Activated CD4-positive, alpha-beta T cell treated with anti-CD3 and anti-CD28 coated beads, Interleukin-2, amount 10 ng/mL, durations not matched to agents 7 days and 5 days (primary cell): ENCODE data around the gene MCCD1. TPM values are rescaled to one million over a fixed set of nuclear protein-coding genes. Genes with fewer than 3 reads are reported as not detected.

Experiments used
- CTCF ChIA-PET: fragments of 350-600 bp; sonication (Branson Sonifier 250); formaldehyde crosslinking; loops from one replicate; lab custom pipeline; 2021; ENCODE audit warnings: antibody characterized with exemption; lab: Charles Lee
- POLR2A ChIA-PET: fragments of 350-600 bp; sonication (Branson Sonifier 250); formaldehyde crosslinking; loops from one replicate; lab custom pipeline; 2021; ENCODE audit warnings: antibody characterized with exemption; lab: Charles Lee
- DNase-seq: peaks from one replicate; pipeline ENCODE4 v3.0.0-alpha.2; 2020
- H3K27ac Mint-ChIP-seq: one replicate; pipeline ENCODE4 v1.8.0; 2021; ENCODE audit warnings: mild to moderate bottlenecking, moderate library complexity, mixed read lengths
- H3K27me3 Mint-ChIP-seq: one replicate; pipeline ENCODE4 v1.8.0; 2021; ENCODE audit warnings: mixed read lengths
- H3K36me3 Mint-ChIP-seq: one replicate; pipeline ENCODE4 v1.8.0; 2021; ENCODE audit warnings: low read depth, mixed read lengths
- H3K4me1 Mint-ChIP-seq: one replicate; pipeline ENCODE4 v1.8.0; 2021; ENCODE audit warnings: mixed read lengths
- H3K4me3 Mint-ChIP-seq: one replicate; pipeline ENCODE4 v1.8.0; 2021; ENCODE audit warnings: mild to moderate bottlenecking, moderate library complexity, mixed read lengths
- H3K9me3 Mint-ChIP-seq: one replicate; pipeline ENCODE4 v1.8.0; 2021; ENCODE audit warnings: mixed read lengths
- total RNA-seq, 2 experiments: library from RNA; stranded (reverse); gene quantifications; one replicate each; pipeline ENCODE4 v1.2.3, GENCODE V29; 2021

MCCD1 gene
- total RNA-seq, 2 experiments from 2014 or later, result not detected

GRCh38 chr6:31525553-31525931 is 3.2 kb upstream of the MCCD1 start:
- ChIA-PET POLR2A (no interaction called here), CTCF (no interaction called here)
- Mint-ChIP-seq H3K4me3 (no peak overlapping the region), H3K9me3 (no peaks in the 10 kb centered on the region), H3K4me1 (peaks cover 3% of the 10 kb centered on the region), H3K36me3 (peaks cover 13% of the 10 kb centered on the region), H3K27me3 (peaks cover 11% of the 10 kb centered on the region), H3K27ac (no peak overlapping the region)
- no peak for DNase-seq

GRCh38 chr6:31525932-31526591 is 2.7 kb upstream of the MCCD1 start:
- Mint-ChIP-seq H3K9me3 (no peaks in the 10 kb centered on the region), H3K27ac (no peak overlapping the region), H3K27me3 (peaks cover 9% of the 10 kb centered on the region), H3K4me3 (no peak overlapping the region), H3K36me3 (peaks cover 18% of the 10 kb centered on the region), H3K4me1 (peaks cover 3% of the 10 kb centered on the region)
- ChIA-PET POLR2A (no interaction called here), CTCF (no interaction called here)
- DNase-seq, result no peak

GRCh38 chr6:31528307-31528777 is 420 bp upstream of the MCCD1 start:
- peaks cover 4% of the 10 kb centered on the region for H3K4me1 Mint-ChIP-seq
- POLR2A ChIA-PET, result no interaction called here
- CTCF ChIA-PET, result interaction anchor here (0.8 to 2.7 kb wide), 4 partner anchors 10 to 86 kb away, joined by 3 to 14 read pairs (median 4); partner anchors contain the start of gene DDX39B
- no peaks in the 10 kb centered on the region for H3K9me3 Mint-ChIP-seq
- H3K36me3 Mint-ChIP-seq, result peaks cover 34% of the 10 kb centered on the region
- no peak for DNase-seq
- no peak overlapping the region for H3K4me3 Mint-ChIP-seq
- H3K27me3 Mint-ChIP-seq, result no peaks in the 10 kb centered on the region
- H3K27ac Mint-ChIP-seq, result no peak overlapping the region

- DNase-seq, result no peak
- H3K9me3 Mint-ChIP-seq, result no peaks in the 10 kb centered on the region
- no peaks in the 10 kb centered on the region for H3K27me3 Mint-ChIP-seq
- ChIA-PET POLR2A (interaction anchor here (0.7 kb wide), 1 partner anchor 11 kb away, joined by 3 read pairs; no protein-coding TSS in a partner anchor), CTCF (interaction anchor here (1.0 to 2.7 kb wide), 2 partner anchors 11 to 13 kb away, joined by 5 to 14 read pairs; partner anchors contain the start of gene DDX39B)
- peaks cover 45% of the 10 kb centered on the region for H3K36me3 Mint-ChIP-seq
- H3K27ac Mint-ChIP-seq, result no peak overlapping the region
- H3K4me1 Mint-ChIP-seq, result peaks cover 8% of the 10 kb centered on the region
- H3K4me3 Mint-ChIP-seq, result no peak overlapping the region
These were observed 778 bp downstream of the MCCD1 start for GRCh38 chr6:31529329-31530150.

GRCh38 chr6:31530659-31531058 is 1.9 kb downstream of the MCCD1 start:
- Mint-ChIP-seq H3K27ac (no peak overlapping the region), H3K27me3 (no peaks in the 10 kb centered on the region), H3K4me1 (peaks cover 8% of the 10 kb centered on the region), H3K4me3 (no peak overlapping the region), H3K36me3 (peaks cover 56% of the 10 kb centered on the region), H3K9me3 (no peaks in the 10 kb centered on the region)
- no peak for DNase-seq
- CTCF ChIA-PET, result no interaction called here
- POLR2A ChIA-PET, result interaction anchor here (0.6 kb wide), 1 partner anchor 130 kb away, joined by 3 read pairs; no protein-coding TSS in a partner anchor

- H3K9me3 Mint-ChIP-seq, result no peaks in the 10 kb centered on the region
- no peak overlapping the region for H3K27ac Mint-ChIP-seq
- peaks cover 12% of the 10 kb centered on the region for H3K4me1 Mint-ChIP-seq
- DNase-seq, result no peak
- ChIA-PET CTCF (no interaction called here), POLR2A (interaction anchor here (0.6 kb wide), 1 partner anchor 130 kb away, joined by 3 read pairs; no protein-coding TSS in a partner anchor)
- H3K27me3 Mint-ChIP-seq, result no peaks in the 10 kb centered on the region
- H3K36me3 Mint-ChIP-seq, result peaks cover 61% of the 10 kb centered on the region
- H3K4me3 Mint-ChIP-seq, result no peak overlapping the region
These were observed 2.4 kb downstream of the MCCD1 start for GRCh38 chr6:31531162-31531561.

GRCh38 chr6:31531771-31532643 is 3.2 kb downstream of the MCCD1 start:
- no peak overlapping the region for H3K4me3 Mint-ChIP-seq
- ChIA-PET CTCF (no interaction called here), POLR2A (no interaction called here)
- DNase-seq, result no peak
- peaks cover 19% of the 10 kb centered on the region for H3K4me1 Mint-ChIP-seq
- H3K27ac Mint-ChIP-seq, result no peak overlapping the region
- no peaks in the 10 kb centered on the region for H3K27me3 Mint-ChIP-seq
- H3K36me3 Mint-ChIP-seq, result peaks cover 67% of the 10 kb centered on the region
- H3K9me3 Mint-ChIP-seq, result no peaks in the 10 kb centered on the region

GRCh38 chr6:31532644-31533454 is 4.1 kb downstream of the MCCD1 start:
- no peaks in the 10 kb centered on the region for H3K27me3 Mint-ChIP-seq
- ChIA-PET CTCF (no interaction called here), POLR2A (no interaction called here)
- no peak overlapping the region for H3K27ac Mint-ChIP-seq
- H3K4me1 Mint-ChIP-seq, result peaks cover 23% of the 10 kb centered on the region
- no peak overlapping the region for H3K4me3 Mint-ChIP-seq
- no peaks in the 10 kb centered on the region for H3K9me3 Mint-ChIP-seq
- H3K36me3 Mint-ChIP-seq, result peaks cover 73% of the 10 kb centered on the region
- DNase-seq, result no peak

GRCh38 chr6:31533455-31533841 is 4.7 kb downstream of the MCCD1 start:
- POLR2A ChIA-PET, result no interaction called here
- CTCF ChIA-PET, result no interaction called here
- DNase-seq, result no peak
- Mint-ChIP-seq H3K4me1 (peaks cover 26% of the 10 kb centered on the region), H3K36me3 (peaks cover 76% of the 10 kb centered on the region), H3K27ac (no peak overlapping the region), H3K4me3 (no peak overlapping the region), H3K27me3 (no peaks in the 10 kb centered on the region), H3K9me3 (no peaks in the 10 kb centered on the region)

- Mint-ChIP-seq H3K9me3 (no peaks in the 10 kb centered on the region), H3K4me3 (no peak overlapping the region), H3K27me3 (no peaks in the 10 kb centered on the region), H3K36me3 (peaks cover 82% of the 10 kb centered on the region), H3K4me1 (peaks cover 32% of the 10 kb centered on the region), H3K27ac (no peak overlapping the region)
- no peak for DNase-seq
- ChIA-PET CTCF (no interaction called here), POLR2A (no interaction called here)
These were observed 5.2 kb downstream of the MCCD1 start for GRCh38 chr6:31534011-31534410.

- Mint-ChIP-seq H3K4me3 (no peak overlapping the region), H3K9me3 (no peaks in the 10 kb centered on the region), H3K27ac (no peak overlapping the region), H3K36me3 (peaks cover 86% of the 10 kb centered on the region), H3K4me1 (peaks cover 37% of the 10 kb centered on the region), H3K27me3 (no peaks in the 10 kb centered on the region)
- ChIA-PET CTCF (no interaction called here), POLR2A (no interaction called here)
- DNase-seq, result no peak
These were observed 5.8 kb downstream of the MCCD1 start for GRCh38 chr6:31534521-31535040.
